ENCODE results near the gene NEGR1.

The NEGR1 gene

GRCh38 chr1:72111662-72112061 lies 170.7 kb downstream of the NEGR1 start:
- DNase-seq: no peak

- DNase-seq: no peak
These were observed 172.4 kb downstream of the NEGR1 start for GRCh38 chr1:72109916-72110315.

- DNase-seq: no peak
These were observed 177.1 kb downstream of the NEGR1 start for GRCh38 chr1:72105201-72105600.

GRCh38 chr1:72101840-72102632 lies 180.3 kb downstream of the NEGR1 start:
- no peak for DNase-seq

GRCh38 chr1:72100771-72101170 lies 181.6 kb downstream of the NEGR1 start:
- DNase-seq: no peak

GRCh38 chr1:72097851-72098570 lies 184.3 kb downstream of the NEGR1 start:
- no peak for DNase-seq

- no peak for DNase-seq
These were observed 188.1 kb downstream of the NEGR1 start for GRCh38 chr1:72094209-72094608.

GRCh38 chr1:72086394-72086793 lies 195.9 kb downstream of the NEGR1 start:
- no peak for DNase-seq

- DNase-seq: no peak
These were observed 206.9 kb downstream of the NEGR1 start for GRCh38 chr1:72075425-72075824.

- DNase-seq: no peak
These were observed 215.9 kb downstream of the NEGR1 start for GRCh38 chr1:72066431-72066830.

GRCh38 chr1:72064196-72065075 lies 217.9 kb downstream of the NEGR1 start:
- DNase-seq: no peak

GRCh38 chr1:72063364-72064044 lies 218.8 kb downstream of the NEGR1 start:
- DNase-seq: no peak

- DNase-seq: no peak
These were observed 219.8 kb downstream of the NEGR1 start for GRCh38 chr1:72062584-72062983.

- DNase-seq: no peak
These were observed 221.7 kb downstream of the NEGR1 start for GRCh38 chr1:72060466-72061245.

GRCh38 chr1:72056516-72056915 lies 225.8 kb downstream of the NEGR1 start:
- no peak for DNase-seq

- no peak for DNase-seq
These were observed 230.8 kb downstream of the NEGR1 start for GRCh38 chr1:72051538-72051937.

- DNase-seq: no peak
These were observed 231.8 kb downstream of the NEGR1 start for GRCh38 chr1:72050551-72050950.

GRCh38 chr1:72037745-72038343 lies 244.5 kb downstream of the NEGR1 start:
- DNase-seq: no peak

GRCh38 chr1:72034827-72035226 lies 247.5 kb downstream of the NEGR1 start:
- no peak for DNase-seq

- no peak for DNase-seq
These were observed 259.0 kb downstream of the NEGR1 start for GRCh38 chr1:72023063-72023930.

GRCh38 chr1:72018562-72018961 lies 263.8 kb downstream of the NEGR1 start:
- DNase-seq: no peak

Measured in activated CD4-positive, CD25-positive, alpha-beta regulatory T cell treated with anti-CD3 and anti-CD28 coated beads, Interleukin-2, amount 50 U/mL, for 72 hours (primary cell).